SH-SY5Y (cell line): ENCODE measurements around the gene EVI2B.

Experiments used
- GATA2 ChIP-seq: IDR thresholded peaks from 2 replicates; pipeline ENCODE4 v1.6.1; 2011; ENCODE audit warnings: mild to moderate bottlenecking, low read depth, low read length
- GATA3 ChIP-seq: IDR thresholded peaks from 2 replicates; pipeline ENCODE4 v1.6.1; 2011; ENCODE audit warnings: low read depth, mild to moderate bottlenecking, low read length, moderate library complexity

GRCh38 chr17:31320241-31320640, 6.4 kb upstream of the EVI2B start:
- TF ChIP-seq GATA3 (no peak), GATA2 (no peak)
